OCI-LY7 (cell line): ENCODE data around the gene NHS.

Experiments used
- EZH2phosphoT487 ChIP-seq: fragments of 200-600 bp; sonication (generic); IDR thresholded peaks from 2 replicates; pipeline ENCODE4 v1.6.1; 2018; ENCODE audit warnings: low read depth, borderline replicate concordance, mild to moderate bottlenecking, mixed run types, antibody characterized with exemption, low read length, moderate library complexity, mixed read lengths
- TF ChIP-seq, protein P1 (sequence below): fragments of 200-600 bp; sonication (generic); conservative IDR thresholded peaks from 2 replicates; pipeline ENCODE4 v1.5.1; 2014; ENCODE audit warnings: mild to moderate bottlenecking, antibody characterized with exemption, low read length, moderate library complexity, mixed read lengths

DNA sequence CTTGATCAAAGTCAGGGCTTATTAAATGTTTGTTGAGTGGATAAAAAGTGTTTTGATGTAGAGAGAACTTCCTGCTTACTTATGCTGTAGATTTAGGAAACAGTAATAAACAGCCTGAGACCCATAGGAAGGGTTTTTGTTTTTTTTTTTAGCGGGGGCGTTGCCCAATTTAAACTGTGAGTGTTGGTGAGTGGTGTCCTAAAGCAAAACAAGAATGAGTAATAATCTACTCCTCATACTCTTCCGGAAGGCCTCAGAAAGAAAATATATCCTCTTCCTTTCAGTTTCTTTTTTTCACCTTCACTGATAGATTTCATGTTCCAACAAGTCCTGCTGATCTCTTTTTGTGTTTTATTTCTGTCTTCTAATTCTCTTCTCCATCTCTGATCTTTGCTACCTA is 257.9 kb downstream of the NHS start:
- TF ChIP-seq, protein P1, sequence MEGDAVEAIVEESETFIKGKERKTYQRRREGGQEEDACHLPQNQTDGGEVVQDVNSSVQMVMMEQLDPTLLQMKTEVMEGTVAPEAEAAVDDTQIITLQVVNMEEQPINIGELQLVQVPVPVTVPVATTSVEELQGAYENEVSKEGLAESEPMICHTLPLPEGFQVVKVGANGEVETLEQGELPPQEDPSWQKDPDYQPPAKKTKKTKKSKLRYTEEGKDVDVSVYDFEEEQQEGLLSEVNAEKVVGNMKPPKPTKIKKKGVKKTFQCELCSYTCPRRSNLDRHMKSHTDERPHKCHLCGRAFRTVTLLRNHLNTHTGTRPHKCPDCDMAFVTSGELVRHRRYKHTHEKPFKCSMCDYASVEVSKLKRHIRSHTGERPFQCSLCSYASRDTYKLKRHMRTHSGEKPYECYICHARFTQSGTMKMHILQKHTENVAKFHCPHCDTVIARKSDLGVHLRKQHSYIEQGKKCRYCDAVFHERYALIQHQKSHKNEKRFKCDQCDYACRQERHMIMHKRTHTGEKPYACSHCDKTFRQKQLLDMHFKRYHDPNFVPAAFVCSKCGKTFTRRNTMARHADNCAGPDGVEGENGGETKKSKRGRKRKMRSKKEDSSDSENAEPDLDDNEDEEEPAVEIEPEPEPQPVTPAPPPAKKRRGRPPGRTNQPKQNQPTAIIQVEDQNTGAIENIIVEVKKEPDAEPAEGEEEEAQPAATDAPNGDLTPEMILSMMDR = no peak
- TF ChIP-seq EZH2phosphoT487 = no peak
